GM18502 (cell line): ENCODE measurements around the gene TTLL7.

Experiments used
- ATAC-seq: cut with Tn5 transposase; IDR thresholded peaks from one replicate; pipeline ENCODE4 v1.9.1; 2021; ENCODE audit warnings: mild to moderate bottlenecking; ENCODE audit not compliant: unreplicated experiment, poor library complexity

The TTLL7 gene

GRCh38 chr1:83889707-83890106 is 109.2 kb downstream of the TTLL7 start:
- no peak for ATAC-seq

DNA sequence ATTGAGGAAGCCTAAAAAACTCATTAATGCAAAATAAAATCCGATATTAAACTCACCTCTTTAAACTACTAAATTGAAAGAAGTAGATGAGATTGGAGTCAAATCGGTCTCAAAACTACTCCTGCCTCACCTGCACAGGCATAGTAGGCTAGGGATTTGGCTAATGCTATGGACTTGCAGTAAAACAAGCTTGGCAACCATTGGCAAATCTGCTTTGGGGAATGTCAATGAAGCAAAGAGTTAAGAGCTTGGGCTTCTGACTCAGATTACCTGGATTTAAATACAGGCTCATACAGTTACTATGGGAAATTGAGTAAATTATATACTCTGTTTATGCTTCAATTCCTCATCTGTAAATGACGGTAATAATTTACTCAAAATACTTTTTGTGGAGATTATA is 111.4 kb downstream of the TTLL7 start:
- no peak for ATAC-seq

GRCh38 chr1:83883979-83884378 is 115.0 kb downstream of the TTLL7 start:
- ATAC-seq: no peak

DNA sequence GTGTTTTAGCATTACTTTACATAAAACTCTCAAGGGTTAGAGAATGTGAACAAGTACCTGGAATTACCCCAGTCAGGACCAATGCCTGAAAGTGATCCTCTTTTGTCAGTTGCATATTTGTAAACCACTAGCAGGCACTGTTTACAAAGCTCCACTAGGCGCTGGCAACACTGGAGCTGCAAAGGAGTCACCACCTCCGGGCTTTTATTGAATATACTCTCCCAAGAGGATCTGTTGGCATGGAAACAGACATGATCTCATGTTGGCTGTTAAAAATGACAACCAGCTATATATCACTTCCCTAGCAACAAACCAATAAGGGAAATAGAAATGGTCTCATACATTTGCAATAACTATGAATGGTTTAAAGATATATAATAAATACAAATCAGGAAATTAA is 116.0 kb downstream of the TTLL7 start:
- peak; percentile 58 for ATAC-seq

GRCh38 chr1:83872515-83872914 is 126.4 kb downstream of the TTLL7 start:
- ATAC-seq: no peak

DNA sequence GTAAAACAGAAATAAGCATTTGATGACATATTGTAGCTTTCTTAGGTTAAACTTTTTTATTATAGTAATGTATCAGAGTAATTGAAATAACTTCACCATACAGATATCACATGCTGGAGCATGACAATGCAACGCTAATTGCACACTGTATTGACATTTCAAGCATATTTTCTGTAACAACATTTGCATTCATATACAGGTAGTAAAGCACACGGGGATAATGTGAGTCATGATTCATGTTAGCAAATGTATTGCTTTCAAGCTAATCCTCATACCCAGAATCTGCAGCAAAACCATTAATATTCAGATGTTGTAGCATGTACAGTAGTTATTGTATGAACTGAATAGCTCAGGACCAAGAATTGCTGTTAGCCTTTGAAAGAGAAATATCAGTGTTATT is 133.9 kb downstream of the TTLL7 start:
- ATAC-seq: no peak

- ATAC-seq: peak; percentile 97
These were observed 138.3 kb downstream of the TTLL7 start for GRCh38 chr1:83860490-83861221.

DNA sequence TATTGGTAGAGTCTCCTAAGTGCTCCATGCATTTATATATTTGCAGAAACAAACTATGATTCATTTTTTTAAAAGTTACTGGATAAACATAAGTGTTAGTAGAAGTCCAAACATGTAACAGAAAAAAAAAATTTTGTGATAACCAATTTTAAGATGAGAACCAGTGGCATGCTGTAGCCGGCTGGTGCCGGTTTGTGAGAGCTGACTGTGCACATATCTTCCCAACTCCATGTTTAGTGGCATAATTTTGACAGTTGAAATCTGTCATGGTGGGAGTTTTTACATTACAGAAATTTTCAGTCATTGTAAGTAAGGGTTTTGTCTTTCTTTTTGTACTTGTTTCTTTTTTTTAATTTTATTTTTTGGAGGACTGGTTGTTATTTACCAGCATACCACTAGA is 141.2 kb downstream of the TTLL7 start:
- ATAC-seq: no peak

DNA sequence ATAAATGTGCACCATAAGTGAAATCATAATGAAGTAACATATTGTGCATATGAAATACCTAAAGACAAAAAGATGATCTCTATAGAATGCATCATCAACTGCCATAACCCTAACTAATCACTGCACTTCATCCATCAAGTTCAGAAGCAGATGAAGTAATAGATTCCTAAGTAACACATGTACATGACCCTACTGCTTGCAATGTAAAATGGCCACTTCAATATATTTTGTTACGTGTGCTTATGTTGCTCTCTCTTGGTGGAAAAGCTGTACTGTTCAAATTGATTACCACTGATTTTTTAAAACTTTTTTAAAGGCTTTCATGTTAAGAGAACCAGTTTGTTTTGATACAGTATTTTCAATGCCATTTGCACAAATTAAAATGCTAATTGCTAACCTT is 141.8 kb downstream of the TTLL7 start:
- ATAC-seq: no peak

- ATAC-seq: no peak
These were observed 142.6 kb downstream of the TTLL7 start for GRCh38 chr1:83856381-83856780.

- no peak for ATAC-seq
These were observed 144.5 kb downstream of the TTLL7 start for GRCh38 chr1:83854456-83854855.

DNA sequence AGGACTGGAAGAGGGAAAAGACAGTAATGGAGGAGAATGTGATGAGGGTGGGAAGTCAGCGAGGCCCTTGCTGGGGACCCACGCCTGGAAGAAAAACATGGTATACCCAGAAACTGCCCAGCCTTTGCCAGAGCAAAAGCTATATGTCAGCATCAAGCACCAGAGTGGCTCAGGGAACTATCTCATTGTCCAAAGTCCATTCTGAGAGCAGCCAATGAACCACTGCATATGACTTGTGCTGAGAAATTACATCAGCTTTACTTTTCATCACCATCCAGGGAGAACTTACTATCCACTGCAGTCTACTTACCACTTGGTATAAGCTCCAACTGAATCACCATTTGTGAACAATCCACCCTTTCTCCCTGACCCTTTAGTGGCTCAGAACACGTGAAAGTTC is 148.1 kb downstream of the TTLL7 start:
- no peak for ATAC-seq

DNA sequence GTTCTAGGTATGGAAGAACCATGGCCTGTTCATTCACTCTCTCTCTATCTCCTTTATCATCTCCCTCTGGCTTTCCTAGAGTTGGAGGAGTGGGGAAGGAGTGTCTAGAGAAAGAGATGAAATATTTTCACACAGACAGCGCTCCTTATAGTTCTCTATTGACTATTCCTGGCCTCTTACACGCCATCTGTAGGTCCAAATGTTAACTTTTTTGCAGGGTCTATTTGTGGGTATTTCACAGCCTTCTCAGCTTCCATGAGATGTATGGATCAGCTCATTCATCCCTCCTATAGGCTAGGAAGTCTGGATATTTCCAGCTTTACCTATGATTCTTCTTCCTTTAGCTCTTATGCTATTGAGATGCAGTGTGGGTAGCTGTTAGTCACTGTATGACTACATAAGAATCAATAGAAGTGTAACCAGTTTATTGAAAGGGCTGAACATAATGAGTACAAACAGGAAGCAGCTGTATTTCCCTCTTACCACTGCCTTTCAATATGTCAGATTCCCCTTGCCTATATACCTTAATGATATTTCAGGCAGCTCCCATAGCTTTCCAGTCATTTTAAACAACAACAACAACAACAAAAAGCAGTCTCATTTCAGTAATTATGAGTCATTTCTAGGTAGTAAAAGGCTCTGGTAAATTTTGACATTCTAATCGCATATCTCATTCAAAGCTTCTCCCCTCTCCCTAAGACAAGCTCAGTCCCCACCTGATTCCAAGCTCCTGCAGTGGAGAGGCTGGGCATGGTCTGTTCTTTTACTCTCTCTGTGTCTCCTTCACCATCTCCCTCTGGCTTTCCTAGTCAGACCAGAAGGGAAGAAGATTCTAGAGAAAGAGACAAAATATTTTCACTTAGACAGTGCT is 149.5 kb downstream of the TTLL7 start:
- peak; percentile 65 for ATAC-seq

DNA sequence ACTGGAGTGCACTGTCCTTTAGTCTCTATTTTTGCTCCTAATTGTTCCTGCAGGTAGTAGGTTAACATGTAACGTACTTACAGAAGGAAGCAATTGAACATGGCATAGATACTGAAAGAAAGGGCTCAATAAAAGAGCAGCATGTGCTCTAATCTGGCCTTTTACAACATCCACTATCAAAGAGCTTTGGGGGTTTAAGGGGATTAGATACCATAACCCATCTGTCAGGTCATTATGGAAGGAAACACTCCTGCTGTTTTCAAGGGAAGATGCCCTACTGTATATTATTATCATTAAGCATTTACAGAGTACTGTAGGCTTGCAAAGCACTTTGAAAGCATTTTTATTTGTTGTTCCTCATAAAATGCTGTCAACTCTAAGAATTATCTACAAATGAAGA is 152.8 kb downstream of the TTLL7 start:
- ATAC-seq: no peak

GRCh38 chr1:83845437-83846071 is 153.4 kb downstream of the TTLL7 start:
- no peak for ATAC-seq

DNA sequence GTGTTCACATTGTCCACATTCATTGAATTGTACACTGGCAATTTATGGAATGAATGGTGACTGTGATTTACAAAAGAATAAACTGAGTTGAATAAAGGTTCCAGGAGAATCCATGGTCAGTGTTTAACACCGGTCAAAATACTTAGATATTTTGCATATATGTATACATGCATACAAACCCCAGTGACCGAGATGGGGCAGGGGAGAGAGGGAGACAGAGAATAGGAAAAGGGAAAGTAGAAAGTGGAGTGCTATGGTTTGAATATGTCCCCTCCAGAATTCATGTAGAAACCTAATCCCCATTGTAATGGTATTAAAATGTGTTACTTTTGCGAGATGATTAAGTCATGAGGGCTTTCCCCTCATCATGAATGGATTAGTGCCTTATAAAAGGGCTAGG is 154.4 kb downstream of the TTLL7 start:
- ATAC-seq: no peak

GRCh38 chr1:83839566-83840173 is 159.3 kb downstream of the TTLL7 start:
- ATAC-seq: no peak

GRCh38 chr1:83838573-83838972 is 160.4 kb downstream of the TTLL7 start:
- ATAC-seq: no peak

GRCh38 chr1:83836543-83836942 is 162.4 kb downstream of the TTLL7 start:
- ATAC-seq: no peak

- ATAC-seq: no peak
These were observed 164.2 kb downstream of the TTLL7 start for GRCh38 chr1:83834621-83835264.
